Measurements from ENCODE around the gene GLB1L.
A peak's percentile ranks its signal among the peaks of the same experiment; 100 is the strongest.

Gene GLB1L

GRCh38 chr2:219253753-219254589 is 8.7 kb upstream of the GLB1L start, which contains the start of gene TUBA4A:
Gene TUBA4A (minus strand): TSS chr2:219253918. CDS start chr2:219253858, 60 bp downstream.
- TF ChIP-seq, protein P1, sequence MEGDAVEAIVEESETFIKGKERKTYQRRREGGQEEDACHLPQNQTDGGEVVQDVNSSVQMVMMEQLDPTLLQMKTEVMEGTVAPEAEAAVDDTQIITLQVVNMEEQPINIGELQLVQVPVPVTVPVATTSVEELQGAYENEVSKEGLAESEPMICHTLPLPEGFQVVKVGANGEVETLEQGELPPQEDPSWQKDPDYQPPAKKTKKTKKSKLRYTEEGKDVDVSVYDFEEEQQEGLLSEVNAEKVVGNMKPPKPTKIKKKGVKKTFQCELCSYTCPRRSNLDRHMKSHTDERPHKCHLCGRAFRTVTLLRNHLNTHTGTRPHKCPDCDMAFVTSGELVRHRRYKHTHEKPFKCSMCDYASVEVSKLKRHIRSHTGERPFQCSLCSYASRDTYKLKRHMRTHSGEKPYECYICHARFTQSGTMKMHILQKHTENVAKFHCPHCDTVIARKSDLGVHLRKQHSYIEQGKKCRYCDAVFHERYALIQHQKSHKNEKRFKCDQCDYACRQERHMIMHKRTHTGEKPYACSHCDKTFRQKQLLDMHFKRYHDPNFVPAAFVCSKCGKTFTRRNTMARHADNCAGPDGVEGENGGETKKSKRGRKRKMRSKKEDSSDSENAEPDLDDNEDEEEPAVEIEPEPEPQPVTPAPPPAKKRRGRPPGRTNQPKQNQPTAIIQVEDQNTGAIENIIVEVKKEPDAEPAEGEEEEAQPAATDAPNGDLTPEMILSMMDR (IDR thresholded peaks at IDR 0.05; ENCODE audit: low read depth, low read length), result no peak
- DNase-seq (ENCODE audit: low read depth, low spot score), result peak; percentile 41
- peak within 1 kb of the TSS; percentile 46 for H3K4me3 ChIP-seq (ENCODE audit: low read depth, low read length)
- in situ Hi-C loops (cut with HindIII; ENCODE audit: low sequenced_read_pairs), result no loop called here

DNA sequence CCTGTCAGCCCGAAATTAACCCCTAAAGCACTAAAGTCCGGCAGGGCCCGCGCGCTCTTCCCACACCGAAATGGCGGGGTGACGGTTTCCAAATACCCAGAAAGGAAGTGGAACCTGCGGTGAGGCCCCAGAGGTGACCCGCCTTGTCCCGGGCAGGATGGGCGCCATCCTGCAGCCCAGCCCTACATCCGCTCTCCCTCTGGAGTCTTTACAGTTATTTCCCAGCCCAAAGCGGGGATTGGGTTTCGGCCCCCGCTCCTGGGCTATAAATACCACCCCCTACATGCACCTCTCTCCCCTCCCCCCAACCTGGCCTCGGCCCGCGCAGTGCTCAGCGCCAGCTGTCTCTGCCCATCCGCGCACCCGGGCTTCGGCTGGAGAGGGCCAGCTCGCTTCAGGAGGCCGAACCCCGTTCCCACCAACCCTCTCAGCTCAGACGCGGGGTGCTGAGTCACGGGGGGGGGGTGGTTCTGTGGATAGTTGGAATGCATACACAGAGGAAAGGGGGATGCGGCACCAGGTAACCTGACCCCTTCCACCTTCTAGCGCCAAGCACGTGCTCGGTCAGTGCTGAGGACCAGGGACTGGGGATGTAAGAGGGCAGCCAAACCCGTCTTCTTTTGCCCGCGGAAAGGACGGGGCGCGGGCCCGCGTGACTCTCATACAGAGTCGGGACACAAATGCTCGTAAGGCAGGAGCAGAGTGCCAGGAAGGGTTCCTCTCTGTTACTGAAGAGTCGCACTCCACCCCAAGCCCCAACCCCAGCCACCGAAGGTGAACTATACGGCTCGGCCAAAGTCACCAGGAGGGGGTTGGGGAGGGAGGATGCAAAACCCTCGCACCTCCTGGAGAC is 7.9 kb upstream of the GLB1L start, which contains the start of gene TUBA4B:
TUBA4B (plus strand) TSS at position 344 of the 853 bp plus-strand sequence; CDS start at position 509, 165 bp downstream.
- DNase-seq (ENCODE audit: low read depth, low spot score), result no peak
- peak within 1 kb of the TSS; percentile 46 for H3K4me3 ChIP-seq (ENCODE audit: low read depth, low read length)
- TF ChIP-seq, protein P1 (IDR thresholded peaks at IDR 0.05; ENCODE audit: low read depth, low read length), result no peak
- in situ Hi-C loops (cut with HindIII; ENCODE audit: low sequenced_read_pairs), result no loop called here

DNA sequence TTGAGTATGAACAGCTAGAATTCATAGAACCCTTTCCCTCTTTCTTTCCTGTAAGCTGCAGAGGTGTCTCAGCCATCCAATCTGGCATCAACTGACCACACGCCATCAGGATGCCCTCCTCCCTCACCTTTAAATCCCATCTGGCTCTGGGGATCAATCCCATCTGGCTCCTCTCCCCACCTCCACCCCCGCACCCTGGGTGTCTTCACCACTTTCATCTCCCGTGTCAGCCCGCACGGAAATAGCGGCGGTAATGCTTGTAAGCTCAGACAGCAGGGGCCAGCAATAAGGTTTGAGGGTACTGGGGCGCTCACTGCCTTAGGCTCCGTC is 7.3 kb upstream of the GLB1L start:
- DNase-seq (ENCODE audit: low read depth, low spot score), result no peak
- peak overlapping the region; percentile 46 for H3K4me3 ChIP-seq (ENCODE audit: low read depth, low read length)
- in situ Hi-C loops (cut with HindIII; ENCODE audit: low sequenced_read_pairs), result no loop called here
- TF ChIP-seq, protein P1 (IDR thresholded peaks at IDR 0.05; ENCODE audit: low read depth, low read length), result no peak

GRCh38 chr2:219252084-219252483 is 6.8 kb upstream of the GLB1L start:
- TF ChIP-seq, protein P1 (IDR thresholded peaks at IDR 0.05; ENCODE audit: low read depth, low read length), result no peak
- no peak overlapping the region for H3K4me3 ChIP-seq (ENCODE audit: low read depth, low read length)
- DNase-seq (ENCODE audit: low read depth, low spot score), result no peak
- in situ Hi-C loops (cut with HindIII; ENCODE audit: low sequenced_read_pairs), result no loop called here

DNA sequence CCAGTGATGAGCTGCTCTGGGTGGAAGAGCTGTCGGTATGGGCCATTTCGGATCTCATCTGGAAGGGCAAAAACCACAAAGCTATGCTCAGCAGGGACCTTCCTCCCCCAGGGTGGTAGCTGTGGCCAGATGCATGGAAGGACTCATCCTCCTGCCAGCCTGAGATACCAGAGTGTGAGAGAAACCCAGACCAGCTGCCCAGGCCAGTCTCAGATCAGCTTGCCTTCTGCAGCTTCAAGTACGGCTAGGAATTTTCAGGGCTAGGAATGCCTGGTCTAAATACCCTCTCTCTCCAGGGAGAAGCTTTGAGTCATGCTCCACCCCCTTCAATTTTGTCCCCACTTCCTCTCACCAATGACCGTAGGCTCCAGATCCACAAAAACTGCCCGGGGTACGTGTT is 6.4 kb upstream of the GLB1L start:
- TF ChIP-seq, protein P1 (IDR thresholded peaks at IDR 0.05; ENCODE audit: low read depth, low read length), result no peak
- DNase-seq (ENCODE audit: low read depth, low spot score), result no peak
- H3K4me3 ChIP-seq (ENCODE audit: low read depth, low read length), result no peak overlapping the region
- in situ Hi-C loops (cut with HindIII; ENCODE audit: low sequenced_read_pairs), result no loop called here

DNA sequence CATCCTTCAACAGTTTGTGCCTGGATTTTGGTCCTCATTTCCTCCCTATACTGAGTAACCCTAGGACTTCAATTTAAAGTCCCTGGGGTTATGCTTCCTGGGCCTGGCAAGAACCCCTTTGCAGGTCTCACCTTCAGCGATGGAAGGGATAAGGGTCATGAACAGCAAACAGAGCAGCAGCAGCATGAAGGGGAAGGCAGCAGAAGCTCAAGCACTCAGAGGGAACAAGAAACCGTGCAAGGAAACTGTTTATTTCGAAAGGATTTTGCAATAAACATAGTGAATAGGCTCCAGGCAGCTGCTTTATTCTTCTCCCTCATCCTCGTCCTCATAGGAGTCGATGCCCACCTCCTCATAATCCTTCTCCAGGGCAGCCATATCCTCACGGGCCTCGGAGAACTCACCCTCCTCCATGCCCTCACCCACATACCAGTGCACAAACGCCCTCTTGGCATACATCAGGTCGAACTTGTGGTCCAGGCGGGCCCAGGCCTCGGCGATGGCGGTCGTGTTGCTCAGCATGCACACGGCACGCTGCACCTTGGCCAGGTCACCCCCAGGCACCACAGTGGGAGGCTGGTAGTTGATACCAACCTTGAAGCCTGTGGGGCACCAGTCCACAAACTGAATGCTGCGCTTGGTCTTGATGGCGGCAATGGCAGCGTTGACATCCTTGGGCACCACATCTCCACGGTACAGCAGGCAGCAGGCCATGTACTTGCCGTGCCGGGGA is 5.0 kb upstream of the GLB1L start:
- no peak overlapping the region for H3K4me3 ChIP-seq (ENCODE audit: low read depth, low read length)
- no peak for DNase-seq (ENCODE audit: low read depth, low spot score)
- in situ Hi-C loops (cut with HindIII; ENCODE audit: low sequenced_read_pairs), result no loop called here
- TF ChIP-seq, protein P1 (IDR thresholded peaks at IDR 0.05; ENCODE audit: low read depth, low read length), result no peak
